NCI-H526 treated with DMSO at 0.1 percent for 48 hours (cell line): ENCODE data around the gene TFAP2D.

Source experiments
- DNase-seq: peaks from one replicate; lab custom pipeline; 2025; lab: John Stamatoyannopoulos, UW

TFAP2D gene

DNA sequence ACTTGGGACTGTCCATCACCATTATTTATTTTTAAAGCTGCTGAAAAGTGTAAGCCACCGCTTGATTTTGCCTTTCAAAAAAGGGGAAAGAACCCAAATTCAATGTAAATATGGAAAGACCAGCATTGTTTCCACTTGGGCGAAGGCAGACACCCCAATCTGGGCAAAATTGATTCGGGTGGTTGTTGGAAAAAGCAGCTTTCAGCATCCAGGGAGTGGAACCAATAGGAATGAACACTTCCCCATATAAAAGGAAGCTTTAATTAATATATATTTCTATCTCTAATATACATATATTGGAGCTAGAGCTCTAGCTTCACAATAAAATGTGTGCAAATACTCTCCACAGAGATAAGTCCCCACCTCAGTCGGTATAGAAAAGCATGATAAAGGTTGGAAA lies at the start of gene TFAP2D:
Gene TFAP2D, plus strand, starts transcription at position 301 of the 400 bp plus-strand sequence. CDS start 530 bp downstream, outside the sequence.
- DNase-seq, result no peak

DNA sequence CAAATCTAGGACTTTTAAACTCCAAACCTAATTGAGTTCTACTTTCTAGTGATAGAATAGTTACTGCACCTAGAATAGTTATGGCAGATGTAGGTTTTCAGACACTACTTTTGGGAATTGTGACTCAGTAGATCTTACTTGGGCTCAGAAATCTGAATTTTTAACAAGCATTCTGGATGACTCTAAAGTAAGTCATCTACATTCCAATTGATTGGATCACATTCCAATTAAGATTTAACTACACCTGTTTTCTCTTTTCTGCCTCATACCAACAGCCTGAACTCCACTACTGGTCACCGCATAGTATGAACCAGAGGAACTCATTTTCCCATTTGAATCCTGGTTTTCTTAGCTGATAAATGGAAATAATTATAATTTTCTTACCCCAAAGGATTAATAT lies 49.5 kb upstream of the TFAP2D start:
- no peak for DNase-seq

DNA sequence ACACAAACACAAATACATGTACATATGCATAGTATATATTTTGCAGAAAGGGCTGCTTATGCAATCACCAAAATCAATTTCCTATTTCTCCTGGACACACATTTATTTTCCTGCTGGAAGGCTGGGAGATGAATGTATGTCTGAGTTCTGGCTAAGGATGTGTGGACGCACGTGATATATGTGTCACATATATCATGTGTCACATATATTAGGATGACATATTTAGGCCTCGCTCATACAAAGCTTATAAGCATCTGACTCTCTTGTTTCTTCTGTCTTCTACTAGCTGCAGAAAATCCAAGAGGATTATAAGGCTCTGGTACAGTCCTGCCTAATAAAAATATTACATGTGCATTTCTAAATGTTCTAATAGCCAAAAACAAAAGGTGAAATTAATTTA lies 47.2 kb upstream of the TFAP2D start:
- DNase-seq, result no peak

DNA sequence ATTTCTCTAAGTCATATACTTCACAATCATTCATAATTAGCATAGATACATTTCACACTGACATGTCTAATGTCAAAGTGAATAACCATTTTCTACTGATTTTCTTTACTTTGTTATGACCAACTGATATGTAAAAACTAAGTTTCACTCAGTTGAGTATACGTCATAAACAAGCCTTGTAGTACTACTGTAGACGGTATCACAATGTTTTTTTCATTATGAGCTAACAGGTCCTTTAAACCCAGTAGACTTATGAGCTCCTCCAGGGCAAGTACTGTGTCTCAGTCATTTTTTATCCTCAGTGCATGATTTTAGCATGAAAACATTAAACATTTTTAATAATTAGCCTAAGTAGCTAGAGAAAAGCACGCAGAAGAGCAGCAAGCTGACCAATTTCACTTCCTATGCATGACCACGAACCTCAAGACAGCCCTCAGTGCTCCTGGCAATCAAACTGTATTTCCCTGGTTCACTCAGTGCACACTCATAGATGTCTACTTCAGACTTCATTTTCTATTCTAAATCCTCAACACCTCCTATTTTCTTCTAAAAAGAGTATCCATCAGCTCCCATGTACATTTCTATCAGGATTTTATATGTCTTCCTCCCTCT lies 32.0 kb upstream of the TFAP2D start:
- no peak for DNase-seq

DNA sequence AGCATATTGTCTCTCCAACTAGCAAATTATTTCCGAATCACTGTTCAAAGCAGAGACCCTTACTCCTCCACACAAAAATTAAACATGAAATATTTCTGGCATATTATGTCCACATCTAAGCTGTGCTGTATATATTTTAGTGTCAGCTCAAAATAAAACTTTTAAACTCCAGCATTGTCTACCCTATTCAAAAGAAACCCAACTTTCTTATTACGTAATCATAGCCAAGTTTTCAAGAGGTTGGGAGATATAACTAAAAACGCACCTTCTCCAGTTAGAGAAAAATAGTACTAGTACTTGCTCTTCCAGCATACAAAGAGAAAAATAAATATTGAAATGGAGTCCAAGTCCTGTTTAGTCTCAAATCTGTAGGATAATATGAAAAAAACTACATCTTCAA lies 24.1 kb upstream of the TFAP2D start:
- DNase-seq, result no peak

DNA sequence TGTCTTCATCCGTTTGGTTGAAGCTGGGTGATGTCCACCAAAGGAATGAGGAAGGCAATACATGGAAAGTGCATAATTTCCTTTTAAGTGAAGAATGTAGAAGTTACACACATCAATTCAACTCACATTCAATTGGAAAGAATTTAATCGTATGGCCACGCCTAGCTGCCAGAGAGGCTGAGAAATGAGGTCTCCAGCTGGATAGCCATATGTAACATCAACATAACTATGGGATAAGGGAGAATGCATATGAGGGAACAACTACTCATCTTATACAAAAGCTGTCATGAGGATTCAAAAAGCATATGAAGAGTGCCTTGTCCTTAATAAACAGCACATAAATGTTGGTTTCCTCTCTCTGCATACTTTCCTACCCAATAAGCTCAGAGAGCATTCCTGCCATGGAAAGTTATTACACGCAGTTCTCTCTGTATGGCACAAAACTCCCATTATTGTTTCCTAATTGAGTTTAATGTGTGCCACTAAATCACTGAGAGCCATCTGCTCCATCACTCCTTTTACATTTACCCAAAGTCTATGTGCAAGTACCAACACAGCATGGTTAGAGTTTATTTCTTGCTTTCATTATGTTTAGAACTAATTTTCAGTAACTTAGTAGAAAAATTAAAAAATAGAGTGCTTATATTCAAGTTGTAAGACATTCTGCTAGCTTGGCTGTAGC lies 21.4 kb upstream of the TFAP2D start:
- DNase-seq, result no peak

DNA sequence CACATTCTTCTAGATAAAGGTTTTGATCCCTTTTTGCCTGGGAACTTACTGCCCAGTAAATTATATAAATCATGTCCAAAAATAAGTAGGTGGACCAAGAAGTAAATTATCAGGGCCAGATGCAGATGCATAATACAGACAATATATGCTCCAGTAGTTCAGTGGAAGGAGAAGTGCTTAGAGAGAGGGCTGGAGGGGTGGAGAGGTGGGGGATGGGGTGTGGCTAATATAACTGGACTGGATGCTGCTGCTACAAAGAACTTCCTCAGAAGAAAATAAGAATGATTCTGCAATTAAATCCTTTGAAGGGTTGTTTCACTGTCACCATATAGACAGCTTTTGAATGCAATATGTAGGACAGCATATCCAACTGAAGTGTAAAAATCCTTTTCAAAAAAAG lies 14.8 kb upstream of the TFAP2D start:
- DNase-seq, result no peak

DNA sequence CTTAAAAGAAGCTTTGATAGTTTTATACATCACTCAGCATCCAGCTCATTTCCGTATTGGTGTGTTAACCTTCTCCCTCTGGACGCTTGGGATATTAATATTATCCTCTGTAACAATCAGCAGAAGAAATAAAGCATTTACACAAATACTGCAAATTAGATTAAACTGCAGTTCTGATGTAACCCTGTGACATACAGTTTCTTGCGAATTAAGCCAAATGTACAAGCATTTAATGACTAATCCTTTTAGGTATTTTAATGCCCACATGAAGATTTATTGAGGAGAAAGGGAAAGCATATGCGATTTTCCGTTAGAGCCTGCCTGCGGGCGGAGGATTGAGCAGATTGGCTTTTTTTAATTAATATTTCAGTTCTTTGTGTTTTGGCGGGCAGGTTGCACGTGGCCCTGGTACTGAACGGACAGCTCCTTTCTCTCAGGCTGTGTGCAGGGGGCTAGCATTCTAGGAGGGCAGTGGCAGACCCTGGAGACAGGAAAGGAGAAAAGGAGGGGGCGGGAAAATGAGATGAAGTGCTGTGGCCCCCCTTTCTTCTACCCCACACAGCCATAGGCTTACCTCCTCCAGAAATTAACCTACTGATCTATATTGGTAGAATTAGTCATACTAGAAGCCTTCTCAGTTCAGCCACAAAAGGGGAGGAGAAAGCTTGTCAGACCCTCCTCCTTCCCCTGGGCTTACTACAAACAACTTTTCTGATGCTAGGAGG lies 14.1 kb upstream of the TFAP2D start:
- no peak for DNase-seq

DNA sequence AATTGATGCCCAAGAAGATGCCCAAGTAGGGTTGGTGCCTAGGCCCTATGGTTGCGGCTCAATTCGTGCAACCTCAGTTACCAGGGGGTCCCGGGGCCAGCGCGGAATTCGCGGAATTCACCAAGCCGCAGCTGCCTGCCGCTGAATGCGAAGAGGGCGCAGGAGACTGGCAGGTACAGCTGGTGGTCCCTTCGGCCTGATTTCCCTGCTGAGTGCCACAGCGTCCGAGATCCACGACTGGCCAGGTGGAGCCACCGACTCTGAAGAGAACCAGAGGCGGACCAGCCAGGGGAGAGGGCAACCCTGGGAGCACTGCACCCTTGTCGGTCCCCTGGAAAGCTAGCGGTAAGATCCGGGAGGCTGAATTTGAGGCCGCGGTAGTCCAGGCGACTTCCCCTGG lies 6.8 kb upstream of the TFAP2D start:
- no peak for DNase-seq

DNA sequence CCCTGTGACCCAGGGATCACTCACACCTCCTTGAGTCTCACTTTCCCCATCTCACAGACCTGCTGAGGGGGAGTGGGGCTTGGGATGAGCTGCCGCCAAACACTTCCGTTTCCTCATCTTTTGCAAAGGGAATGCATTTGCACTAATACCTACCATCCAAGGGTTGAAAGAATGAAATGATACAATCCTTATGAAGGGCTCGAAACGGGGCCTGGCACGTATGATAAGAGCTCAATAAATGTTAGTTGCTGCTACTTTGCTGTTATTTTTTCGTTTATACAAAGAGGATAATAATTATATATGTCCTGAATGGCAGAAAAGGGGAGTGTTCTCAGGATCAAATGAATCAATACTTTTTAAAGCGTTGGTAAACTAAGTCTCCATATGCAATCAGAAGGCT lies 6.1 kb upstream of the TFAP2D start:
- DNase-seq, result no peak

DNA sequence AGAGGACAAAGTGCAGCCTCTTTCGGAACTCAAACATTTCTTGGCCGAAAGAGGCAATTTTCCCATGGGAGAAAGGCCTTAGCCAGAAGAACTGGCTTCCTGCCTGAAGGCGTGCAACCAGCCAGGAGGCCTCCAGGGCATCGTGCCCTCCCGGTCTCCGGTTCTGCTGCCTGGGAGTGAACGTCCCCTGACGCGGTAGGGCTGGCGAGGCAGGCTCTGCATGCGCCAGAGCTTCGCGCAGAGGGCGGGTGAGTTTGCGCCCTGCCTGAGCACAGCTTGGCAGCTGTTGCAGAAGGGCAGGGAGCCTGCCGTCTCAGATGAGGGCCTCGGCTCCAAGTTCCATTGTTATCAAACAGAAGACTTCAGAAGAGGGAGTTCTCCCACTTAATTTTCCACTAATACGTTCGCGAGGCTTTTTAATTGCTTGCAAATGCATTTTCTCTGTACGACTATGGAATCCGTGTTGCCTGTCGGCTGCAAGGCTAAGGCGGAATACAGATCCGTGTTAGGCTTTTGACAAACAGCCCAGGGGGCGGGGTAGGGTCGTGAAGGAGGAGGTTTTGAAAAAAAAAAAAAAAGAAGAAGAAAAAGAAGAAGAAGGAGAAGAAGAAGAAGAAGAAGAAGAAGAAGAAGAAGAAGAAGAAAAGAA lies 5.5 kb upstream of the TFAP2D start:
- DNase-seq, result no peak

DNA sequence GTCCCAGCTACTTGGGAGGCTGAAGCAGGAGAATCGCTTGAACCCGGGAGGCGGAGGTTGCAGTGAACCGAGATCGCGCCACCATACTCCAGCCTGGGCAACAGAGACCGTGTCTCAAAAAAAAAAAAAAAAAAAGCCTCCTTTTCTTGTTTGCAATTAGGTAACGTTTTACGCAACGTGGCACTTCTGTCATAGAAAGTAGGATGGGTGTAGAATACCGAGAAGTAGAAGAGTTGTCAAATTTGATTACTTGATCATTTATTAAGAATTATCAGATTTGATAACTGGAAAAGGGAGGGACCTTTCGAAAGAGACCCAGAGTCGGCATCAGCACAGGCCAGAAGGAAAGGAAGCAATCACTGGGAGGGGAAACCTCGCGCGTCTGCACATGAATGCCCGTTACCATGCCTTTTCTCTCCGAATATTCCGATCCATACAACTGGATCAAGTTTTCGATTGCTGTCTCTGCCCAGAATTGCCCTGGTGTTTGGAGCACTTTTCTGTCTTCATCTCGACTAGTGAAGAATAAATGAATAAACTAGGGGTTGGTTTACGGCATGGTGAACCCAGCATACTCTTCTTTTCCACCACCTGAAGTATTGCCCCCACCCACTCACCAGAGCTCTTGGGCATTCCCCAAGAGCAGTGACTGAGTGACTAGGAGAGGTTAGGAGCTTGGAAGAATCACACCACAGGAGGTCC lies 4.5 kb upstream of the TFAP2D start:
- no peak for DNase-seq

DNA sequence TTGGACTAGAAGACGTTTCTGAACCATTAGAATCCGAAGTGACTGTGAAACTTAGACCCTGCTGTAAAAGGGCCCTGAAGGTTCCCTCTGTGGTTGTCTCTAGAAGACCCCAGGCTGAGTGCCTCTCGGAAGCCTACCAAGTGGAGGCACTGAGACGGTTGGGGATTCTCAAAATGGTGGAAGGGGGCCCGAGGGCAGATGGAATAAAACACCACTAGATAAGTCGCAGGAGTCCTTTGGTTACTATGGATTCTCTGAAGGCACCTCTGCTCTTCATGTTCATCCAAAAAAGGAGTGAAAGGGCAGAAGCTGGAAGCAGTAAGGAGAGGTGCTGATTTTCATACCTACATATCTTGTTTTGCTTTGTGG lies 4.0 kb upstream of the TFAP2D start:
- no peak for DNase-seq

DNA sequence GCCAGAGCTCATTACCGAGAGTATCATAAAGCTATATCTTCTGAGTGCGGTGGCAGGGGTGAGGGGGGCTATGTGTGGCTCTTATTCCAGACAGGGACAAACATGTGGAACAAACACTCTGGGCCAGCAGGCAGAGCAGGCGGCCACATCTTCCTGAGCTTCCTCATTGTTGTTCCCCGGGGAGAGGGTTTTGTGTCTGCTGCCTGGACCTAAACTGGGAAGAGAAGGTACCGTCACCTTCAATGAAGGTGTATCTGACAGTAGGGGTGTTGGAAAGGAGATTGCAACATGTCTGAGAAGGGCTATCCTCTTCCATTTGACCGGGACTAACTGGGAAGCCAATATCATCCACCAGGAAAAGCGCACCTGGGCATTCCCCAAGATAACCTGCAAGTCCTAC lies 1.6 kb upstream of the TFAP2D start:
- no peak for DNase-seq

DNA sequence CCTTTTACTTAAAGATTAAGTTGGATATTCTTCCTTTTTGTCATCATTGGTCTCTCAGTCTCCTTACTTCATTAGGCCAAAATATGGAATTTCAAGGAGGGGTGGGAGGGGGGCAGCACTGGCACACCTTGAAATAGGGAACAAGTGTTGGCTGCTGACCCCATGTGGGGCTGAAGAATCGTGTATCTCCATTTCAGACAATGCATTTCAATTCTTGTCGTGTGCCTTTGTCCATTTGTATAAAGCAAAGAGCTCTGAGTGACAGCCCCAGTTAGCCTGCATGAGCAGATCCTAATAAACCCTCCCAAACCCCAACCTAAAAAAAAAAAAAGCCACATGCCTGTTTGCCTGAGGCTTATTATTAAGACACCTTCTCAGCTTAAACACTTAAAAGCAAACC lies 1.0 kb upstream of the TFAP2D start:
- DNase-seq, result no peak

DNA sequence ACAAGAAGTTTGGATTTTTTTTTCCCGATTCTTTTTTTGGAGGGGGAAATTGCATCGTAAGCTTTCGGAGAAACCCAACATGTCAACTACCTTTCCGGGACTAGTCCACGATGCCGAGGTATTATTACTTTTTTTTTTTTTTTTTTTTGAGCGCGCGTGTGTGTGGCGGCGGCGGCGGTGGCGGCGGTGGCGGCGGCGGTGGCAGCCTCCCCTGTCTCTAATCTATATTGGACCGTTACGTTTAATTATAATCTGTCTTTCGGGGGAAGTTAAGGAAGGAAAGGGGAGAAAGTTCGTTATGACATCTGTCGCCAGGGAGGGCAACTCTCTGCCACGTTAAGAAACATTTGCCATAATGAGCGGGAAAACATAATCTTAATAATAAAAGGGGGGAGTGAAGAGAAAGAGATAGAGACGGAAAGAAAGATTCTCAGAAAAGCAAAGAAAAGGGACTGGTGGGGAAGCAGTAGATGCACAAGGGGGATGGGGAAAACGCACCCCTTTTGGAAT lies 706 bp downstream of the TFAP2D start:
- DNase-seq, result no peak

DNA sequence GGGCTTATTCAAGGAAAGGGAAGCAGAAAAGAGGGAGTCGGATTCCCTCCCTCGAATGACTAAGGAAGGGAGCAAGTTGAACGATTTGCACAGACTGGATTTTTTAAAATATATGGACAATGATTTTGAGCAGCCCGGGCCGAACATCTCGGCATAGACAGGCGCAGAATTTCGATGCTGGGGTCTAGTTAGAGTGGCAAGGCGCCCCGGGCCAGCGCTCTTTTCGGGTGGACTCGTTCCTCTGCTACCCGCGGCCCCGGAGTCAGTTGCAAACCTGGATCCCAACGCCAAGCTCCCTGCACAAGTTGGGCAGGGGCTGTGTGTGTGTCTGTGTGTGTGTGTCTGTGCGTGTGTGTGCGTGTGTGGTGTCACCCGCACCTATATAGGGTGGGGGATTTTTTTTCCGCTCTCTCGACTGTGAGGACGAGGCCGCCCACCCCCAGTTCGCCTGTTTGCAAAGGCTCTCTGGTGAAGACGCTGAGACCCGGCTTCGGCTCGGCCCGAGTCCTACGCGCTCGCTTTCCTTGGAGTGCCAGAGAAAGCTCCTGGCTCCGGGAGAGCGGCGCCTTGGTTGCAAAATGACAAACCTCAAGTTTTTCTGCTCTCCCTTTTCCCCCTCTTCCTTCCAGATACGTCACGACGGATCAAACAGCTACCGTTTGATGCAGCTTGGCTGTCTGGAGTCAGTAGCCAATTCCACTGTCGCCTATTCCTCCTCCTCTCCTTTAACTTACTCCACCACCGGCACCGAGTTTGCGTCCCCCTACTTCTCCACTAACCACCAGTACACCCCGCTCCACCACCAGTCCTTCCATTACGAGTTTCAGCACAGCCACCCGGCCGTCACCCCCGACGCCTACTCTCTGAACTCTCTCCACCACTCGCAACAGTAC lies 1.4 kb downstream of the TFAP2D start:
- DNase-seq, result no peak

DNA sequence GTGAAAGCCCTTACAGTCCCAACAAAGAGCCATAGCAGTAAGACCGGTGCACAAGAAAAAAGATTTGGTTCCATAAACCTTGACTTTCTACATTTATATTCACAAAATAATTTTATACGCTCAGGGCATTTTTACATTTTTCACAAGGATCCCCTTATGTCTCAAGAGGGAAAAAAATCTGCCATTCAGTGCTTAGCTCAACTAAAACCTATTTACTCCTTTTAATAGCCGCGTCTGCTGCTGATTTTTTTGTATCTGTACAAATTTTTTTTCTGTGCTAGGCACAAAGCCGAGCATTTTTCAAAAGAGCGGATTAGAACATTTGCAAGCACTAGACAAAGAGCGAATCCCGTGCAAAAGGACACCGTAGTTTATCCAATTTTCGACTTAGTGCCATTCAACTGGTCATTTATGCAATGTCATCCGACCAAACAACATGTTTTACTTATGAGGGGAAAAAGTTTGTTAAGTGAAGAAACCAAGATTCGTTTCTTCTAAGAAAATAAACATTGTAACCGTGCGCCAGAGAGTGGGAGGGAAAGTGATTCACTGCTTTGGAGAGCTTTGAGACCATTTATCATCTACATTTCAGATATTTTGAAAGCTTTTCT lies 3.7 kb downstream of the TFAP2D start:
- no peak for DNase-seq

DNA sequence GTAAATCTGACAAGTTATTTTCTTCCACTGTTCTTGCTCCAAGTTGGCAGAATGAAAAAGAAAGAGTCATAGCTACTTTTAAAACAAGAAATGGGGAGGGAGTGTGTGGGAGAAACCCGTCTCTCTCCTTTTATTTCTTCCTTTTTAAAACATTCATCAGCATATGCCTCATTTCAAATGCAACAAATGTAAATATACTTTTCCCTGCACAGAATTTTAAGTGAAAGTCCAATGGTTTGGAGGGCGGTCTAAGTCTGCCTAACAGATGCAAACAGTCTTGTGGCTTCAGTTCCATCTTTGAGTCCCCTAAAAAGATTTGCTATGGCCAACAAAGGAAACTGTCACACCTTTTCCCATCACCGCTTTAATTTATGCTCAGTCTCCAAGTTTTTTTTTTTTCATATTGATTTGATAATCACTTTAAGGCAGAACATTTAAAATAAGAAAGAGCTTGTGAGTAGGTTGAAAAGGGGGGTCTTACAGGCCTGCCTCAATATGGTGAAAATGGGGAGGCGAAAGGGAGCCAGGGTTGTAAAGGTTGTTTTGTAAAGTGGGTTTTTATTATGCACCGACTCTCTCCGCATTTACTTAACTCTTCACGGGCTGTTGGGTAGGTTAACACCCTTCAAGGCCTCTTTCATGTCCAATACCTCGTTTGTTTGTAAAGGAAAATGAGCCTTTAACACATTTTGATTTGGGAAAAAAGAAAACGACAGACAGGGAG lies 4.6 kb downstream of the TFAP2D start:
- no peak for DNase-seq

DNA sequence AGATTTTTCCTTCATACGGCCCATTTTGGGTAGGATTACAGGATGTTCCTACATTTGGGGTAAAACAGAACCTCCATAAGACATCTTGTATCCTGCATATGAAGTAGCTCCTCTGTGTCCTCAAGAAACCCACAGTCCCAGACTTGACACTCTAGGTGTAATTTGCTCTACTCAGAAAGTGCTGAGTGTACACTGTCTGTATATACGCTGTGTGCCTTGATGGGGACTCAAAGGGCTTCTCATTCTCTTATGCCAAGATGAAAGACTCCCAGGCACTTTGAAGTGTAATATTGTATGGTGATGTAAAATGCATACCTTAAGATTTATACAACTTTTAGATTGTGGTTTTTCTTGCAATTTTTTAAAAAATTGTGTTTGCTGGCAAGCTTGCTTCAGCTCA lies 5.2 kb downstream of the TFAP2D start:
- no peak for DNase-seq
